Nephron (organoid): ENCODE measurements around the gene FOXP3.
A peak's percentile ranks its signal among the peaks of the same experiment; 100 is the strongest.

Source experiments
- H3K27ac Mint-ChIP-seq, 3 experiments: 2 replicates each; pipeline ENCODE4 v1.8.0; 2020; ENCODE audit warnings: mixed read lengths in 3 of 3, mild to moderate bottlenecking in 2 of 3, moderate library complexity in 1 of 3
- H3K27me3 Mint-ChIP-seq: 2 replicates; pipeline ENCODE4 v1.8.0; 2021; ENCODE audit warnings: low read depth, mild to moderate bottlenecking, moderate library complexity, mixed read lengths
- H3K36me3 Mint-ChIP-seq: 2 replicates; pipeline ENCODE4 v1.8.0; 2020; ENCODE audit warnings: low read depth, mixed read lengths
- H3K4me1 Mint-ChIP-seq: 2 replicates; pipeline ENCODE4 v1.8.0; 2020; ENCODE audit warnings: mixed read lengths
- H3K4me3 Mint-ChIP-seq, 3 experiments: 2 replicates each; pipeline ENCODE4 v1.8.0; 2020; ENCODE audit warnings: mild to moderate bottlenecking in 3 of 3, mixed read lengths in 3 of 3, moderate library complexity in 2 of 3
- H3K9me3 Mint-ChIP-seq: 2 replicates; pipeline ENCODE4 v1.8.0; 2020; ENCODE audit warnings: mixed read lengths
- CTCF ChIP-seq, 3 experiments: fragments of 200-600 bp; sonication (generic); IDR thresholded peaks; one replicate each; pipeline ENCODE4 v1.5.0; 2021; ENCODE audit warnings: antibody characterized with exemption in 3 of 3; ENCODE audit not compliant: unreplicated experiment in 3 of 3

Gene FOXP3

GRCh38 chrX:49270249-49270921 lies 5.9 kb upstream of the FOXP3 start:
- peak overlapping the region; percentile 67 to 79 (median 74) for H3K4me3 Mint-ChIP-seq
- no peaks in the 10 kb centered on the region for H3K27me3 Mint-ChIP-seq
- no peak for TF ChIP-seq CTCF (IDR thresholded peaks at IDR 0.05; ENCODE audit: unreplicated experiment in 3 of 3)
- H3K27ac Mint-ChIP-seq: no peak overlapping the region
- peaks cover 31% of the 10 kb centered on the region for H3K4me1 Mint-ChIP-seq
- H3K36me3 Mint-ChIP-seq: peaks cover 14% of the 10 kb centered on the region
- H3K9me3 Mint-ChIP-seq: peaks cover 2% of the 10 kb centered on the region

- H3K36me3 Mint-ChIP-seq: peaks cover 14% of the 10 kb centered on the region
- H3K27me3 Mint-ChIP-seq: no peaks in the 10 kb centered on the region
- peaks cover 25% of the 10 kb centered on the region for H3K4me1 Mint-ChIP-seq
- peak within 1 kb of the TSS; percentile 91 to 95 (median 93) for H3K4me3 Mint-ChIP-seq
- no peak for TF ChIP-seq CTCF (IDR thresholded peaks at IDR 0.05; ENCODE audit: unreplicated experiment in 3 of 3)
- peaks cover 6% of the 10 kb centered on the region for H3K9me3 Mint-ChIP-seq
- peak within 1 kb of the TSS; percentile 98 to 100 (median 99) for H3K27ac Mint-ChIP-seq
These were observed 5.3 kb upstream of the FOXP3 start, which contains the start of gene PPP1R3F for GRCh38 chrX:49269767-49270248. Gene PPP1R3F (plus strand): TSS chrX:49269793. CDS start chrX:49269870, 77 bp downstream.

- TF ChIP-seq CTCF (IDR thresholded peaks at IDR 0.05; ENCODE audit: unreplicated experiment in 3 of 3): no peak
- H3K27me3 Mint-ChIP-seq: no peaks in the 10 kb centered on the region
- H3K4me3 Mint-ChIP-seq: peak overlapping the region; percentile 91 to 95 (median 93)
- peaks cover 4% of the 10 kb centered on the region for H3K9me3 Mint-ChIP-seq
- H3K27ac Mint-ChIP-seq: peak overlapping the region; percentile 98 to 100 (median 99)
- H3K4me1 Mint-ChIP-seq: peaks cover 25% of the 10 kb centered on the region
- peaks cover 14% of the 10 kb centered on the region for H3K36me3 Mint-ChIP-seq
These were observed 4.7 kb upstream of the FOXP3 start for GRCh38 chrX:49269010-49269766.

GRCh38 chrX:49268702-49269009 lies 4.1 kb upstream of the FOXP3 start:
- H3K9me3 Mint-ChIP-seq: peaks cover 8% of the 10 kb centered on the region
- H3K27ac Mint-ChIP-seq: peak overlapping the region; percentile 98 to 100 (median 99)
- peak overlapping the region; percentile 91 to 95 (median 93) for H3K4me3 Mint-ChIP-seq
- H3K36me3 Mint-ChIP-seq: peaks cover 14% of the 10 kb centered on the region
- H3K4me1 Mint-ChIP-seq: peaks cover 25% of the 10 kb centered on the region
- no peak for TF ChIP-seq CTCF (IDR thresholded peaks at IDR 0.05; ENCODE audit: unreplicated experiment in 3 of 3)
- H3K27me3 Mint-ChIP-seq: no peaks in the 10 kb centered on the region

- peaks cover 11% of the 10 kb centered on the region for H3K36me3 Mint-ChIP-seq
- H3K4me3 Mint-ChIP-seq: peak overlapping the region; percentile 49 to 95 (median 67)
- peaks cover 16% of the 10 kb centered on the region for H3K9me3 Mint-ChIP-seq
- H3K4me1 Mint-ChIP-seq: peaks cover 18% of the 10 kb centered on the region
- no peaks in the 10 kb centered on the region for H3K27me3 Mint-ChIP-seq
- no peak for TF ChIP-seq CTCF (IDR thresholded peaks at IDR 0.05; ENCODE audit: unreplicated experiment in 3 of 3)
- peak overlapping the region; percentile 65 to 100 (median 98) for H3K27ac Mint-ChIP-seq
These were observed 2.3 kb upstream of the FOXP3 start for GRCh38 chrX:49266523-49267445.
